HEK293 (cell line): ENCODE results near the gene ETHE1.

Experiments used
- GLIS1 ChIP-seq: fragments of 450-650 bp; formaldehyde crosslinking; IDR thresholded peaks from 2 replicates; pipeline ENCODE4 v1.5.1; 2016; ENCODE audit warnings: missing biosample characterization, missing genetic modification characterization
- INSM2 ChIP-seq: fragments of 450-650 bp; formaldehyde crosslinking; IDR thresholded peaks from 2 replicates; pipeline ENCODE4 v1.5.1; 2016; ENCODE audit warnings: missing biosample characterization, missing genetic modification characterization
- OSR2 ChIP-seq: fragments of 450-650 bp; formaldehyde crosslinking; IDR thresholded peaks from 2 replicates; pipeline ENCODE4 v1.5.1; 2016; ENCODE audit warnings: missing biosample characterization, missing genetic modification characterization
- PRDM1 ChIP-seq: fragments of 450-650 bp; formaldehyde crosslinking; IDR thresholded peaks from 2 replicates; pipeline ENCODE4; 2016; ENCODE audit warnings: missing biosample characterization, missing genetic modification characterization
- WT1 ChIP-seq: fragments of 450-650 bp; formaldehyde crosslinking; IDR thresholded peaks from 2 replicates; pipeline ENCODE4 v1.5.1; 2016; ENCODE audit warnings: missing biosample characterization, missing genetic modification characterization
- ZBTB10 ChIP-seq: fragments of 450-650 bp; formaldehyde crosslinking; IDR thresholded peaks from 2 replicates; pipeline ENCODE4 v1.5.1; 2016; ENCODE audit warnings: missing biosample characterization, missing genetic modification characterization
- ZFHX2 ChIP-seq: fragments of 450-650 bp; formaldehyde crosslinking; conservative IDR thresholded peaks from 2 replicates; pipeline ENCODE4 v1.5.1; 2016; ENCODE audit warnings: missing biosample characterization, missing genetic modification characterization
- ZNF175 ChIP-seq: fragments of 450-650 bp; formaldehyde crosslinking; IDR thresholded peaks from 2 replicates; pipeline ENCODE4 v1.5.1; 2016; ENCODE audit warnings: missing biosample characterization, missing genetic modification characterization
- ZNF311 ChIP-seq: fragments of 450-650 bp; formaldehyde crosslinking; IDR thresholded peaks from 2 replicates; pipeline ENCODE4 v1.5.1; 2017; ENCODE audit warnings: missing biosample characterization, missing genetic modification characterization, borderline replicate concordance
- ZNF529 ChIP-seq: fragments of 450-650 bp; formaldehyde crosslinking; IDR thresholded peaks from 2 replicates; pipeline ENCODE4 v1.5.1; 2017; ENCODE audit warnings: missing genetic modification characterization, missing biosample characterization; ENCODE audit not compliant: insufficient replicate concordance
- ZNF561 ChIP-seq: fragments of 450-650 bp; IDR thresholded peaks from 2 replicates; pipeline ENCODE4 v1.5.1; 2018; ENCODE audit warnings: missing biosample characterization, missing genetic modification characterization, borderline replicate concordance
- ZNF585B ChIP-seq: fragments of 450-650 bp; formaldehyde crosslinking; IDR thresholded peaks from 2 replicates; pipeline ENCODE4 v1.5.1; 2016; ENCODE audit warnings: missing biosample characterization, missing genetic modification characterization
- ZNF76 ChIP-seq: fragments of 450-650 bp; formaldehyde crosslinking; IDR thresholded peaks from 2 replicates; pipeline ENCODE4; 2016; ENCODE audit warnings: low read depth, missing biosample characterization, missing genetic modification characterization, borderline replicate concordance
- ZNF777 ChIP-seq: fragments of 450-650 bp; formaldehyde crosslinking; IDR thresholded peaks from 2 replicates; pipeline ENCODE4 v1.5.1; 2017; ENCODE audit warnings: missing biosample characterization, missing genetic modification characterization, borderline replicate concordance
- ZNF791 ChIP-seq: fragments of 450-650 bp; formaldehyde crosslinking; IDR thresholded peaks from 2 replicates; pipeline ENCODE4 v1.5.1; 2016; ENCODE audit warnings: missing biosample characterization, missing genetic modification characterization
- ZNF830 ChIP-seq: fragments of 450-650 bp; IDR thresholded peaks from 2 replicates; pipeline ENCODE4 v1.5.0; 2018; ENCODE audit warnings: missing biosample characterization, missing genetic modification characterization, low read depth, mild to moderate bottlenecking, moderate library complexity
- ZNF837 ChIP-seq: fragments of 450-650 bp; formaldehyde crosslinking; IDR thresholded peaks from 2 replicates; pipeline ENCODE4 v1.5.1; 2016; ENCODE audit warnings: missing biosample characterization, missing genetic modification characterization
- ZSCAN23 ChIP-seq: fragments of 450-650 bp; formaldehyde crosslinking; IDR thresholded peaks from 2 replicates; pipeline ENCODE4 v1.5.1; 2016; ENCODE audit warnings: missing biosample characterization, missing genetic modification characterization
- TF ChIP-seq, protein P1 (sequence below): fragments of 450-650 bp; formaldehyde crosslinking; IDR thresholded peaks from 2 replicates; pipeline ENCODE4 v1.5.1; 2016; ENCODE audit warnings: missing biosample characterization, missing genetic modification characterization
- TF ChIP-seq, protein P2 (sequence below): fragments of 450-650 bp; formaldehyde crosslinking; IDR thresholded peaks from 2 replicates; pipeline ENCODE4 v1.5.1; 2016; ENCODE audit warnings: missing biosample characterization, missing genetic modification characterization, borderline replicate concordance
- TF ChIP-seq, protein P3 (sequence below): fragments of 450-650 bp; formaldehyde crosslinking; IDR thresholded peaks from 2 replicates; pipeline ENCODE4 v1.5.1; 2016; ENCODE audit warnings: missing biosample characterization, missing genetic modification characterization, borderline replicate concordance
- TF ChIP-seq, protein P4 (sequence below): fragments of 450-650 bp; formaldehyde crosslinking; IDR thresholded peaks from 2 replicates; pipeline ENCODE4 v1.5.1; 2017; ENCODE audit warnings: missing biosample characterization, missing genetic modification characterization

The ETHE1 gene

DNA sequence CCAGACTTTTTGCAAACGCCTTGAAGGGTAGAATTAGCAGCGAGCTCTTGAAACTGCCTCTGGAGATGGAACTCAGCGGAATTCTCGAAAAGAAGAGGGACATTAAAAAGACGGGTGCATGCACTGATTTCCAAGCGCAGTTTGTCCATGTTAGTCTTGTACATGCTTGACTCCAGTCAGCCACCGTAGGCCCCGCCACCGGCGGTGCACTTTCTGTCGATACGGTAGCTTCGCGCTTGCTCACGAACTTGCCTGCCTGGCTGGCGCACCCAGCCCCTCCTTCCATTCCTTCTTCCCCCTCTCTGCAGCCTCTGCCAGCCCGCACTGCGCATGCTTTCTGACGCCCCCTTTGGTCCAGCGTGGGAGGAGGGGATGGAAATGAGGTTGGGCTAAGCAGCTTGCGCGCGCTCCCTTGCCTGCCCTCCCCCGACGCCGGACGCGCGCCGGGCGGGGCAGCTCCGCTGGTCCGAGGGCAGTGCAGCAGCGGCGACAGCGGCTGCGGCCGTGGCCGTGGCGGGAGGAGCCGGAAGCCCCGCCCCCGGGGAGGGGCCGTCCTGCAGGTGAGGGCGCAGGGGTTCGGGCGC lies 6.1 kb upstream of the ETHE1 start, which contains the start of gene ZNF575 (continued):
- TF ChIP-seq OSR2, result peak; percentile 75
- TF ChIP-seq PRDM1 (tag by site-specific recombination), result no peak
- no peak for TF ChIP-seq ZBTB10 (tag by site-specific recombination)
- TF ChIP-seq, protein P1, sequence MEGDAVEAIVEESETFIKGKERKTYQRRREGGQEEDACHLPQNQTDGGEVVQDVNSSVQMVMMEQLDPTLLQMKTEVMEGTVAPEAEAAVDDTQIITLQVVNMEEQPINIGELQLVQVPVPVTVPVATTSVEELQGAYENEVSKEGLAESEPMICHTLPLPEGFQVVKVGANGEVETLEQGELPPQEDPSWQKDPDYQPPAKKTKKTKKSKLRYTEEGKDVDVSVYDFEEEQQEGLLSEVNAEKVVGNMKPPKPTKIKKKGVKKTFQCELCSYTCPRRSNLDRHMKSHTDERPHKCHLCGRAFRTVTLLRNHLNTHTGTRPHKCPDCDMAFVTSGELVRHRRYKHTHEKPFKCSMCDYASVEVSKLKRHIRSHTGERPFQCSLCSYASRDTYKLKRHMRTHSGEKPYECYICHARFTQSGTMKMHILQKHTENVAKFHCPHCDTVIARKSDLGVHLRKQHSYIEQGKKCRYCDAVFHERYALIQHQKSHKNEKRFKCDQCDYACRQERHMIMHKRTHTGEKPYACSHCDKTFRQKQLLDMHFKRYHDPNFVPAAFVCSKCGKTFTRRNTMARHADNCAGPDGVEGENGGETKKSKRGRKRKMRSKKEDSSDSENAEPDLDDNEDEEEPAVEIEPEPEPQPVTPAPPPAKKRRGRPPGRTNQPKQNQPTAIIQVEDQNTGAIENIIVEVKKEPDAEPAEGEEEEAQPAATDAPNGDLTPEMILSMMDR, result no peak; the same call in 1 of the 2 replicates
- TF ChIP-seq ZFHX2 (tag by site-specific recombination), result peak; percentile 96
- TF ChIP-seq, protein P2, sequence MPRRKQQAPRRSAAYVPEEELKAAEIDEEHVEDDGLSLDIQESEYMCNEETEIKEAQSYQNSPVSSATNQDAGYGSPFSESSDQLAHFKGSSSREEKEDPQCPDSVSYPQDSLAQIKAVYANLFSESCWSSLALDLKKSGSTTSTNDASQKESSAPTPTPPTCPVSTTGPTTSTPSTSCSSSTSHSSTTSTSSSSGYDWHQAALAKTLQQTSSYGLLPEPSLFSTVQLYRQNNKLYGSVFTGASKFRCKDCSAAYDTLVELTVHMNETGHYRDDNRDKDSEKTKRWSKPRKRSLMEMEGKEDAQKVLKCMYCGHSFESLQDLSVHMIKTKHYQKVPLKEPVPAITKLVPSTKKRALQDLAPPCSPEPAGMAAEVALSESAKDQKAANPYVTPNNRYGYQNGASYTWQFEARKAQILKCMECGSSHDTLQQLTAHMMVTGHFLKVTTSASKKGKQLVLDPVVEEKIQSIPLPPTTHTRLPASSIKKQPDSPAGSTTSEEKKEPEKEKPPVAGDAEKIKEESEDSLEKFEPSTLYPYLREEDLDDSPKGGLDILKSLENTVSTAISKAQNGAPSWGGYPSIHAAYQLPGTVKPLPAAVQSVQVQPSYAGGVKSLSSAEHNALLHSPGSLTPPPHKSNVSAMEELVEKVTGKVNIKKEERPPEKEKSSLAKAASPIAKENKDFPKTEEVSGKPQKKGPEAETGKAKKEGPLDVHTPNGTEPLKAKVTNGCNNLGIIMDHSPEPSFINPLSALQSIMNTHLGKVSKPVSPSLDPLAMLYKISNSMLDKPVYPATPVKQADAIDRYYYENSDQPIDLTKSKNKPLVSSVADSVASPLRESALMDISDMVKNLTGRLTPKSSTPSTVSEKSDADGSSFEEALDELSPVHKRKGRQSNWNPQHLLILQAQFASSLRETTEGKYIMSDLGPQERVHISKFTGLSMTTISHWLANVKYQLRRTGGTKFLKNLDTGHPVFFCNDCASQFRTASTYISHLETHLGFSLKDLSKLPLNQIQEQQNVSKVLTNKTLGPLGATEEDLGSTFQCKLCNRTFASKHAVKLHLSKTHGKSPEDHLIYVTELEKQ (tag by site-specific recombination), result no peak
- TF ChIP-seq ZNF529 (tag by site-specific recombination), result no peak
- no peak for TF ChIP-seq ZNF585B
- TF ChIP-seq, protein P3, sequence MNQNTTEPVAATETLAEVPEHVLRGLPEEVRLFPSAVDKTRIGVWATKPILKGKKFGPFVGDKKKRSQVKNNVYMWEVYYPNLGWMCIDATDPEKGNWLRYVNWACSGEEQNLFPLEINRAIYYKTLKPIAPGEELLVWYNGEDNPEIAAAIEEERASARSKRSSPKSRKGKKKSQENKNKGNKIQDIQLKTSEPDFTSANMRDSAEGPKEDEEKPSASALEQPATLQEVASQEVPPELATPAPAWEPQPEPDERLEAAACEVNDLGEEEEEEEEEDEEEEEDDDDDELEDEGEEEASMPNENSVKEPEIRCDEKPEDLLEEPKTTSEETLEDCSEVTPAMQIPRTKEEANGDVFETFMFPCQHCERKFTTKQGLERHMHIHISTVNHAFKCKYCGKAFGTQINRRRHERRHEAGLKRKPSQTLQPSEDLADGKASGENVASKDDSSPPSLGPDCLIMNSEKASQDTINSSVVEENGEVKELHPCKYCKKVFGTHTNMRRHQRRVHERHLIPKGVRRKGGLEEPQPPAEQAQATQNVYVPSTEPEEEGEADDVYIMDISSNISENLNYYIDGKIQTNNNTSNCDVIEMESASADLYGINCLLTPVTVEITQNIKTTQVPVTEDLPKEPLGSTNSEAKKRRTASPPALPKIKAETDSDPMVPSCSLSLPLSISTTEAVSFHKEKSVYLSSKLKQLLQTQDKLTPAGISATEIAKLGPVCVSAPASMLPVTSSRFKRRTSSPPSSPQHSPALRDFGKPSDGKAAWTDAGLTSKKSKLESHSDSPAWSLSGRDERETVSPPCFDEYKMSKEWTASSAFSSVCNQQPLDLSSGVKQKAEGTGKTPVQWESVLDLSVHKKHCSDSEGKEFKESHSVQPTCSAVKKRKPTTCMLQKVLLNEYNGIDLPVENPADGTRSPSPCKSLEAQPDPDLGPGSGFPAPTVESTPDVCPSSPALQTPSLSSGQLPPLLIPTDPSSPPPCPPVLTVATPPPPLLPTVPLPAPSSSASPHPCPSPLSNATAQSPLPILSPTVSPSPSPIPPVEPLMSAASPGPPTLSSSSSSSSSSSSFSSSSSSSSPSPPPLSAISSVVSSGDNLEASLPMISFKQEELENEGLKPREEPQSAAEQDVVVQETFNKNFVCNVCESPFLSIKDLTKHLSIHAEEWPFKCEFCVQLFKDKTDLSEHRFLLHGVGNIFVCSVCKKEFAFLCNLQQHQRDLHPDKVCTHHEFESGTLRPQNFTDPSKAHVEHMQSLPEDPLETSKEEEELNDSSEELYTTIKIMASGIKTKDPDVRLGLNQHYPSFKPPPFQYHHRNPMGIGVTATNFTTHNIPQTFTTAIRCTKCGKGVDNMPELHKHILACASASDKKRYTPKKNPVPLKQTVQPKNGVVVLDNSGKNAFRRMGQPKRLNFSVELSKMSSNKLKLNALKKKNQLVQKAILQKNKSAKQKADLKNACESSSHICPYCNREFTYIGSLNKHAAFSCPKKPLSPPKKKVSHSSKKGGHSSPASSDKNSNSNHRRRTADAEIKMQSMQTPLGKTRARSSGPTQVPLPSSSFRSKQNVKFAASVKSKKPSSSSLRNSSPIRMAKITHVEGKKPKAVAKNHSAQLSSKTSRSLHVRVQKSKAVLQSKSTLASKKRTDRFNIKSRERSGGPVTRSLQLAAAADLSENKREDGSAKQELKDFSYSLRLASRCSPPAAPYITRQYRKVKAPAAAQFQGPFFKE (tag by site-specific recombination), result no peak
- TF ChIP-seq ZNF311 (tag by site-specific recombination), result no peak
- TF ChIP-seq, protein P4, sequence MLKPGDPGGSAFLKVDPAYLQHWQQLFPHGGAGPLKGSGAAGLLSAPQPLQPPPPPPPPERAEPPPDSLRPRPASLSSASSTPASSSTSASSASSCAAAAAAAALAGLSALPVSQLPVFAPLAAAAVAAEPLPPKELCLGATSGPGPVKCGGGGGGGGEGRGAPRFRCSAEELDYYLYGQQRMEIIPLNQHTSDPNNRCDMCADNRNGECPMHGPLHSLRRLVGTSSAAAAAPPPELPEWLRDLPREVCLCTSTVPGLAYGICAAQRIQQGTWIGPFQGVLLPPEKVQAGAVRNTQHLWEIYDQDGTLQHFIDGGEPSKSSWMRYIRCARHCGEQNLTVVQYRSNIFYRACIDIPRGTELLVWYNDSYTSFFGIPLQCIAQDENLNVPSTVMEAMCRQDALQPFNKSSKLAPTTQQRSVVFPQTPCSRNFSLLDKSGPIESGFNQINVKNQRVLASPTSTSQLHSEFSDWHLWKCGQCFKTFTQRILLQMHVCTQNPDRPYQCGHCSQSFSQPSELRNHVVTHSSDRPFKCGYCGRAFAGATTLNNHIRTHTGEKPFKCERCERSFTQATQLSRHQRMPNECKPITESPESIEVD (tag by site-specific recombination), result no peak
- TF ChIP-seq ZNF791 (tag by site-specific recombination), result no peak
- TF ChIP-seq ZNF837 (tag by site-specific recombination), result no peak
- no peak for TF ChIP-seq ZNF830 (tag by site-specific recombination)
- TF ChIP-seq INSM2 (tag by site-specific recombination), result no peak
- TF ChIP-seq WT1, result no peak; the same call in 1 of the 2 replicates
- no peak for TF ChIP-seq ZNF175 (tag by site-specific recombination)
- TF ChIP-seq ZNF777 (tag by site-specific recombination), result peak; percentile 15; the same call in 1 of the 2 replicates
- TF ChIP-seq ZNF561 (tag by site-specific recombination), result peak; percentile 92
- peak; percentile 49 for TF ChIP-seq GLIS1 (tag by site-specific recombination)
- no peak for TF ChIP-seq ZSCAN23
- TF ChIP-seq ZNF76, result 0 out of 2 replicates have a peak, but pooled peaks have one; percentile 28
